ENCODE results near the gene FBRSL1.

- TF ChIP-seq CTCF (IDR thresholded peaks at IDR 0.05) (no peak), POLR2A (IDR thresholded peaks at IDR 0.05) (no peak)
Observed at GRCh38 chr12:132489602-132490266, at the start of gene FBRSL1.

All from sigmoid colon (tissue), 3 donors.